Measurements from ENCODE around the gene RNF144A.

- TF ChIP-seq CTCF (IDR thresholded peaks at IDR 0.05), result no peak
- TF ChIP-seq POLR2A (IDR thresholded peaks at IDR 0.05), result no peak
These were observed 105.5 kb downstream of the RNF144A start for GRCh38 chr2:7022492-7023385.

All from testis (tissue), 2 donors.